Muscle layer of colon (tissue), 2 donors: ENCODE data around the gene S100A10.

Source experiments
- H3K27ac ChIP-seq: one replicate; pipeline ENCODE4 v1.7.0; 2013; ENCODE audit warnings: low read depth, mild to moderate bottlenecking, low read length, moderate library complexity
- H3K27me3 ChIP-seq, 2 donors: one replicate each; pipeline ENCODE4 v1.7.0; 2013; ENCODE audit warnings: low read length in 2 of 2, mild to moderate bottlenecking in 2 of 2; ENCODE audit not compliant: insufficient read depth in 2 of 2, control insufficient read depth in 1 of 2
- H3K36me3 ChIP-seq: one replicate; pipeline ENCODE4 v1.7.0; 2013; ENCODE audit warnings: mild to moderate bottlenecking, low read length; ENCODE audit not compliant: insufficient read depth
- H3K4me1 ChIP-seq: one replicate; pipeline ENCODE4 v1.7.0; 2013; ENCODE audit warnings: mild to moderate bottlenecking, low read length; ENCODE audit not compliant: insufficient read depth
- H3K4me3 ChIP-seq, 2 donors: one replicate each; pipeline ENCODE4 v1.7.0; 2013; ENCODE audit warnings: low read length in 2 of 2, low read depth in 1 of 2, mild to moderate bottlenecking in 1 of 2, moderate library complexity in 1 of 2
- H3K9ac ChIP-seq: one replicate; pipeline ENCODE4 v1.7.0; 2013; ENCODE audit warnings: low read length
- H3K9me3 ChIP-seq: one replicate; pipeline ENCODE4 v1.7.0; 2013; ENCODE audit warnings: mild to moderate bottlenecking, low read length
- donor health status: abdominal sarcoma.
- donor health status: Adenocarcinoma of cecum.

Gene S100A10, protein sequence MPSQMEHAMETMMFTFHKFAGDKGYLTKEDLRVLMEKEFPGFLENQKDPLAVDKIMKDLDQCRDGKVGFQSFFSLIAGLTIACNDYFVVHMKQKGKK

DNA sequence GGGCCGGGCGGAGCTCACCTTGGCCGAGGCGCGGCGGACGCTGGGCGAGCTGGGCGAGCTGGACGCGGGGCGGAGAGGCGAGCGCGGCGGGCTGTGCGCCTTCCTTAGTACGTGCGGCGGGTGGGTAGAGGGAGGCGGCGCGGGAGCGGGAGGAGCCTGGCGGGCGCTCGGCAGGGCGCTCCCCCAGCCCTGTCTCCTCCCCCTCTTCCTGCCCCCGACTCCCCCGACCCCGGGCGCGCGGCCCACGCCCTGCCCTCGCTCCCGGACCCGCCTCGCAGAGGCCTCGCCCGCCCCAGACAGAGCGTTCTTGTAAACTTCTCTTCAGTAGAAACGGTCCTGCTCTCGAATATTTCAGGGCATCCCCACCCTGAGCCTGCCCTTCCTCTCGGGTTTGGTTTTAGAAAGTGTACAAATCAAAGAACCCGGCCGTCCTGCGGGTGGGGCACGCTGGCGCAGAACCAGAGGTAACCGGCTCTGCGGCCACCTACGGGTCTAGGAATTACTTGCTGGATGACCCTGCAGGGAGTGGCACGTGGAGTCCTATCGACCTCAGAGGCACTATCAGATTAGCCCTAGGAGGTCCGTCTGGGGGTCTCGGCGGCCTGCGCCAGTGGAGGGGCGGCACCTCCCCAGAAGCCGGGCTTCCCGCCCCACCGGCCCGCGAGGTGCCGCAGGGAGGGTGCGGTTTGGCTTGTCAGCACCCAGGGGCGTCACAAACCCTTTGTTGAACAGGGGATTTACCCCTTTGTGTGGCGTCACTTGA, at the start of gene S100A10:
Gene S100A10 (minus strand): TSS at position 126 of the 763 bp plus-strand sequence. CDS start 7,629 bp downstream, outside the sequence.
- Histone ChIP-seq H3K9me3 (no peaks in the 10 kb centered on the region), H3K27ac (peak within 1 kb of the TSS; percentile 93), H3K4me1 (peaks cover 41% of the 10 kb centered on the region), H3K36me3 (no peaks in the 10 kb centered on the region), H3K4me3 (peak within 1 kb of the TSS; percentile 85 to 91), H3K9ac (peak within 1 kb of the TSS; percentile 87), H3K27me3 (peaks cover 0 to 4% of the 10 kb centered on the region in 2 donors)

DNA sequence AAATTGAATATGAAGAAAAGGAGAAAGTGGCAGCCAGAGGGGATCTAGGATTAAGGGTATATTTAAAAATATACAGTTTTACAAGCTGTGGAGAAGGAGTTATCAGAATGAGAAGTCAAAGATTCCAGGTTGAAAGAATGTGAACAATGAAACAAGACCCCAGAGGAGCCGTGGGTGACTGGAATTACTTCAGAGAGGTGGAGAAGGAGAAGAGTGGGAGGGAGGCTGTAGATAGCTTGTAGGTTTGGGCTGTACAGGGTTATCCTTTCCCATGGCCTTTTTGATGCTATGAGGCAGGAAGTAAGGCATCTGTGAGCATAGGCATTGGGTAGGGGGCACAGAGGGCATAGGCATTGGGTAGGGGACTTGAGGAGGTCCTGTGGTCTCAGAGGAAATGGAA, 48.4 kb upstream of the S100A10 start:
- peaks cover 4% of the 10 kb centered on the region for H3K4me1 ChIP-seq
- no peak overlapping the region for H3K27ac ChIP-seq
- no peak overlapping the region for H3K4me3 ChIP-seq
- no peak overlapping the region for H3K9ac ChIP-seq
- H3K27me3 ChIP-seq: no peaks in the 10 kb centered on the region
- H3K36me3 ChIP-seq: no peaks in the 10 kb centered on the region
- no peaks in the 10 kb centered on the region for H3K9me3 ChIP-seq

DNA sequence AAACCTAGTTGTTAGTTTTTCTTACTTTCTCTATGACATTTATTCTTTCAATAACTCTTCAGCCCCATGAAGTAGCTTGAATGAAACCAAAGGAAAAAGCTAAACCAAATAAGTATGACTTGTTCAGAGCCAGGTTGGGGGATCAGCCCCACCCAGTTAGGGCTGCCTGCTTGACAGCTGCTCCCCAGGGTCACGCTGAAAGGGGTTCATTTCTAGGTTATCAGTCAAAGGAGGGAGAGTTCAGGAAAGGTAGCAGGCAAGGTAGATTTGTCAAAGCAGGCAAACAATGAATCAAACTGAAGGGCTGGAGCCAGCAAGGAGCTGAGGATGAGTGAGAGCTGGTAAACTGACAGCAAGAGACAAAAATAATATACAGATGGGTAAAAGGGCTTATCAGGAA, 46.2 kb upstream of the S100A10 start:
- H3K36me3 ChIP-seq: no peaks in the 10 kb centered on the region
- H3K9ac ChIP-seq: no peak overlapping the region
- H3K4me1 ChIP-seq: peaks cover 15% of the 10 kb centered on the region
- no peak overlapping the region for H3K4me3 ChIP-seq
- no peaks in the 10 kb centered on the region for H3K9me3 ChIP-seq
- no peaks in the 10 kb centered on the region for H3K27me3 ChIP-seq
- no peak overlapping the region for H3K27ac ChIP-seq

DNA sequence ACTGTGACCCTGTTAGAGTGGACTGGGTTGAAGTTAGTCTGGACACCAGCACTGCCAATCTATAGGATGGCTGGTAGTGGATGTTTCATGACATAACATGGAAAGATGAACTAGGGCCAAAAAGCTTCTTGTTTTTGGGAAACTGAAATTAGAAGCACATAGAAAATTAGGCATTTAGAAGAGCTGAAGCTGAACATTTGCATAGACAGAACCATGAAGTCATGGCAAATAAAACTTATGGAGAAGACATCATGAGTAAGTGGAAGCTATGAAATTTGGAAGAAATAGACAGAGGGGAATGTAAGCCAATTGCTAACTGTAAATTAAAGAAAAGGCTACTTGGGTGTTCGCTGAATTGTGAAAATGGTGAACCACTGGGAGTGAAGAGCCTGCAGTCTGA, 45.8 kb upstream of the S100A10 start:
- Histone ChIP-seq H3K4me3 (no peak overlapping the region), H3K9me3 (no peaks in the 10 kb centered on the region), H3K4me1 (peaks cover 19% of the 10 kb centered on the region), H3K27me3 (no peaks in the 10 kb centered on the region), H3K9ac (no peak overlapping the region), H3K36me3 (no peaks in the 10 kb centered on the region), H3K27ac (no peak overlapping the region)

DNA sequence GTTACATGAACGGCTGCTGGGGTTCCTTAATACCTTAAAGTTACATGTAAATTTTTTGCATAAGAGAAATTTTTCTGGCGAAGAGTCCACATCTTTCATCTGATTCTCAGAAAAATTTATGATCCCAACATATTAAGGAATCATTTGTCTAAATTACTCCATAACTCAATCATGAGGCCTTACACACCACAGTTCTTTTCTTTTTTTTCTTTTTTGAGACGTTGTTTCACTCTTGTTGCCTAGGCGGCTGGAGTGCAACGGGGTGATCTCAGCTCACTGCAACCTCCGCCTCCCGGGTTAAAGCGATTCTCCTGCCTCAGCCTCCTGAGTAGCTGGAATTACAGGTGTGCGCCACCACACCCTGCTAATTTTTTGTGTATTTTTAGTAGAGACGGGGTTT, 45.2 kb upstream of the S100A10 start:
- H3K4me1 ChIP-seq: peaks cover 24% of the 10 kb centered on the region

DNA sequence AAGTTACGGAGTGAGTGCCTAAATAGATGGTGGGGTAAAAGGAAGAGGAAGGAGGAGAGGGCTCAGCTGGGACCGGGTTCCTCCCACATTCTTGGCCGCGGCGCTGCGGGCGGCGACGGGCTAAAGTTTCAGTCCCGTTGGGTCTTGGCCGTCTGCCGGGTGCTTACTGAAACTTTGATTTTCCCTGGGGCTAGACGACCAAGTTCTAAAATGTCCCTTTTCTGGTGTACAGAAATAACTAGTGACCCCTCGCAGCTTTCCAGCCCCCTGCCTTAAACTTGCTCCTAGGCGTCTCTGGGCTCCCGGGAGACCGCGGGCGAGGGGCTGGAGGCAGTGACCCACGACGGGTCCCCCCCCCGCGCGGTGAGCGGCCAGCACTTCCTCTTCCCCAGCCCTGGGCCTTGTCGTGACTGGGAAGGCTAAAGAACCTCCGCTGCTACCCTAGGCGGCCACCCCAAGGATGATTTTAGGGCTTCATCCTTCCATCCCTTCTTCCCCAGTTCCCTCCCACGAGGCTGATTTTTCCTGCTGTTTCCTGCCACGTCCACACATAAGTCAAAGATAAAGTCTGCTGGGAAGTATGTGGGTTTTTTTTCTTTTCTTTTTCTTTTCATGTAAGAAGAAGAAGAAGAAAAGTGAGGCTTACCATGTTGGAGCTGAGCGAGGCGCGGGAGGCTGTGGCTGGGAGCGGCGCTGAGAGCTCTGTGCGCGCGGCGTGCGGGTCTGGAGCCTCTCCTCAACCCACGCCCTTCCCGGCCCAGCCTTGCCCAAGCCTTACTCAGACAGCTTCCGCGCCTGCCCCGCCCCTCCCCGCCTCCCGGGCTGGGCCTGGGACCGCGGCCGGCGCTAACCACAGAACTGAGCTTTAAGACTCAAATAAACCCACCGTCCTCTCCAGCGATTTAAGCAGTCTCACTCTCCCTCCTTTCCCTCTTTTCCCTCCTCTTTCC, 42.9 kb upstream of the S100A10 start, which contains the start of gene S100A11:
Gene S100A11 (minus strand): TSS at position 738 of the 950 bp plus-strand sequence. CDS start 89 bp downstream, at position 649.
- no peaks in the 10 kb centered on the region for H3K27me3 ChIP-seq
- H3K4me1 ChIP-seq: peaks cover 24% of the 10 kb centered on the region

More for the DNA sequence above, 45.2 kb upstream of the S100A10 start:
- H3K36me3 ChIP-seq: no peaks in the 10 kb centered on the region
- no peak overlapping the region for H3K27ac ChIP-seq
- no peak overlapping the region for H3K9ac ChIP-seq
- H3K27me3 ChIP-seq: no peaks in the 10 kb centered on the region
- no peaks in the 10 kb centered on the region for H3K9me3 ChIP-seq
- no peak overlapping the region for H3K4me3 ChIP-seq

DNA sequence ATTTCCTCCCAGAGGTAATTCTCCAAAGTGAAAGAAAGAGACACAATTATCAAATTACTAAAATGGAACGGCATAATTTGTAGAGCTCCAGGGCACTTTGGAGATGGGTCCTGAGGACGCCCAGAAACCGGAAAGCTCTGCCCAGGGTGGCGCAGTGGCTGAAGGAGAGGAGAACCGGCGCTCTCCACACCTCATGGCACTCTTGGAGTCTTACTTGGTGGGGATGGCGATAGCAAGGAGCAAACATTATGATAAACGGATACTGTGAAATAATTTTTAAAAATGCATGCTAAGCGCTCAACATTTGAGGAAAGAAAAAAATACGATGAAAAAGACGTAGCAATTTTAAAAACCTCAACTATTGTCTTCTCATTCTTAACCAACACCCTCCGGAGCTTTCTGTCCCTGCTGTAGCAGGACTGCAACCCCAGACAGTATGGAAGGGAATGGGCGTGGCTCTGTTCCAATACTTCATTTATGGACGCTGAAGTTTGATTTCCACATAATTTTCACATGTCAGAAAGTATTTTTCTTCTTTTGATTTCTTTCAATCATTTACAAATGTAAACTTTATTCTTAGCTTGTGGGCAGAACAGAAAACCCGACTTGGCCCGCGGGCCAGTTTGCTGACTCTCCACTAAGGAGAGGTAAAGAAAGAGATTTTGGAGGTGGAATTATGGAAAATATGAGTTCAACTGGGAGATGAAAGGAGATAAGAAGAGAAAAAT, 42.0 kb upstream of the S100A10 start:
- H3K9me3 ChIP-seq: no peaks in the 10 kb centered on the region
- peak overlapping the region; percentile 72 for H3K9ac ChIP-seq
- H3K4me1 ChIP-seq: peaks cover 24% of the 10 kb centered on the region
- peak overlapping the region; percentile 96 for H3K27ac ChIP-seq
- peaks cover 24% of the 10 kb centered on the region for H3K36me3 ChIP-seq
- H3K27me3 ChIP-seq: no peaks in the 10 kb centered on the region
- peak overlapping the region; percentile 78 to 83 for H3K4me3 ChIP-seq

More for the DNA sequence above, 42.9 kb upstream of the S100A10 start, which contains the start of gene S100A11:
- Histone ChIP-seq H3K36me3 (peaks cover 22% of the 10 kb centered on the region), H3K9me3 (no peaks in the 10 kb centered on the region), H3K4me3 (peak within 1 kb of the TSS; percentile 78 to 83), H3K27ac (peak within 1 kb of the TSS; percentile 96), H3K9ac (peak within 1 kb of the TSS; percentile 72)

DNA sequence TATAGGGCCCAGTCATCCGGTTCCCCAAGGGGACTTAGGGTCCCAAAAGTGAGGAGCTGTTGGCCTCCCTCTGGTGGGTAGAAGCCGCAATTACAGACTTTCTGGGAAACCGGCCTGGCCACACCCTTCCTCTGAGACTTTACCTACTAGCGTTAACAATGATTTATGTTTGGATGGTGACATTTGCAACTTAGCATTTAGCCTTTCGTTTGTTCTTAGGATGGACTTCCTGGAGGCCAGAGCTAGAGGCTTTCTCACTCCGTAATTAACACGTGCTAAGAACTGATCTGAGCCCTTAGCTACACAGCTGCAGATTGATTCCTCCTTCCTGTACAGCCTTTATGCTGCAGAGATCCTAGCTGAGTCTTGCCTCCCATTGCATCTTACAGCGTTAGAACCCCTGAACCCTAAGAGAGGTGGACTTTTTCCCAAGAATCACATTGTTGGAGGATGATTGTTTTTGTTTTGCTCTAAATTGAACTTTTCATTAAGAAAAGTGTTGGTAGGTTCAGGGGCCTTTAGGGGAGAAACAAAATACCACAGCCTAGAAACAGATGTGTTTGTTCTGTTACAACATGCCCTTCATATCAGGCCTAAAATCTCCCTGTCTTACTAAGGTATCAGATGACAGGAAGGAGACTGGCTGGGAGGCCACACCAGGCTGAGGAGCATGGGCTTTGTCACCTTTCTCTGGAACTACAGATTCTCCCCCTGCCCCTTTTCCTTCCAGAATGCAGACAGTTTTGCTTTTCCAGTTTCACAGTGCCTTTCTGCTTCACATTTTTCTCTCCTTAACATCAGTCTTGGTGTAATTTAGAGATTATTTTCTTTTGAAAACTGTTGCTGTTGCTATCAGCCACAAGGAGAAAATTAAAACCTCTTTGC, 41.2 kb upstream of the S100A10 start:
- peak overlapping the region; percentile 96 for H3K27ac ChIP-seq
- no peaks in the 10 kb centered on the region for H3K27me3 ChIP-seq
- peaks cover 28% of the 10 kb centered on the region for H3K36me3 ChIP-seq
- H3K9ac ChIP-seq: peak overlapping the region; percentile 72
- peaks cover 24% of the 10 kb centered on the region for H3K4me1 ChIP-seq
- H3K4me3 ChIP-seq: peak overlapping the region; percentile 78 to 83
- no peaks in the 10 kb centered on the region for H3K9me3 ChIP-seq

DNA sequence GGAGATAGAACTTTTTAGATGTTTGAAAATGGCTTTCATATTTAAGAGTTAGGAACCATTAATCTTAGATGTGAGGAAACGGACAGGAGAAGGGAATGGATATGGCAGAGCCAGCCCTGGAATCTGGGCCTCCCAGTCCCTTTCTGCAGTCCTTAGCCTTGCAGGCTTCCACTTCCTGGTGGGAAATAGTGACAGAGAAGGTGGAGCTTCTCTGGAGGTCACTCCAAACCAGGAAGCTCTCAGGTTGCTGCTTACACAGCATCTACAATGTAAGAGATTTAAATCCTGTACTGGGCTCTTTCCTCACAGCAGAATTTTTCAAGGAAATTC, 40.6 kb upstream of the S100A10 start:
- Histone ChIP-seq H3K4me1 (peaks cover 24% of the 10 kb centered on the region), H3K27me3 (no peaks in the 10 kb centered on the region), H3K27ac (no peak overlapping the region), H3K36me3 (peaks cover 28% of the 10 kb centered on the region), H3K9ac (no peak overlapping the region), H3K4me3 (peak overlapping the region in 1 of 2 donors; percentile 78), H3K9me3 (no peaks in the 10 kb centered on the region)

DNA sequence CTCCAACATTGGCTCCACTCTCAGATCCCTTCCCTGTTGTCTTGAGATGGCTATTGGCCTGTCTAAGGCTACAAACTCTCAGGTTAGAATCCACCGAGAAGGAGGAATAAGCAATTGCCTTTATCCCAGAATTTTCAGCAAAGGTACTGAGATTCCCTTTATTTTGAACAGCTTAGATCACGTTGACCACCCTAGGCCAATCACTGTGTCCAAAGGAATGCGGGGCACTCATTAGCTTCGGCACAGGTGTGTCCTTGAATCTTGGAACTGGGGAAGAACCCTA, 36.2 kb upstream of the S100A10 start:
- no peak overlapping the region for H3K27ac ChIP-seq
- no peaks in the 10 kb centered on the region for H3K27me3 ChIP-seq
- H3K9ac ChIP-seq: no peak overlapping the region
- no peak overlapping the region for H3K4me3 ChIP-seq
- H3K9me3 ChIP-seq: no peaks in the 10 kb centered on the region
- peaks cover 9% of the 10 kb centered on the region for H3K4me1 ChIP-seq
- peaks cover 28% of the 10 kb centered on the region for H3K36me3 ChIP-seq
